HG02678 (cell line): Measurements from ENCODE around the gene FIBIN.
"Not testable (repeated sequence)": the region's sequence is repeated elsewhere in the genome, so short reads cannot be mapped to it uniquely, and the experiment has no call there.

Experiments used
- ATAC-seq: cut with Tn5 transposase; IDR thresholded peaks from one replicate; pipeline ENCODE4 v1.9.1; 2021; ENCODE audit warnings: mild to moderate bottlenecking, moderate library complexity; ENCODE audit not compliant: unreplicated experiment

The FIBIN gene

GRCh38 chr11:26976389-26976788 lies 17.5 kb upstream of the FIBIN start:
- no peak for ATAC-seq

DNA sequence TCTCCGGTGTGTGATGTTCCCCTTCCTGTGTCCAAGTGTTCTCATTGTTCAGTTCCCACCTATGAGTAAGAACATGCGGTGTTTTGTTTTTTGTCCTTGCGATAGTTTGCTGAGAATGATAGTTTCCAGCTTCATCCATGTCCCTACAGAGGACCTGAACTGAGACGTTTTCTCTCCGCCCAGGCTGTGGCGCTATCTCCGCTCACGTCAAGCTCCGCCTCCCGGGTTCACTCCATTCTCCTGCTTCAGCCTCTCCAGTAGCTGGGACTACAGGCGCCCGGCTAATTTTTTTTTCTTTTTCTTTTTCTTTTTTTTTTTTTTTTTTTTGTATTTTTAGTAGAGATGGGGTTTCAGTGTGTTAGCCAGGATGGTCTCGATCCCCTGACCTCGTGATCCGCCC lies 16.7 kb upstream of the FIBIN start:
- ATAC-seq, result not testable (repeated sequence)

GRCh38 chr11:26983645-26984044 lies 10.3 kb upstream of the FIBIN start:
- no peak for ATAC-seq

- no peak for ATAC-seq
Measured at GRCh38 chr11:26985470-26985869, 8.4 kb upstream of the FIBIN start.

DNA sequence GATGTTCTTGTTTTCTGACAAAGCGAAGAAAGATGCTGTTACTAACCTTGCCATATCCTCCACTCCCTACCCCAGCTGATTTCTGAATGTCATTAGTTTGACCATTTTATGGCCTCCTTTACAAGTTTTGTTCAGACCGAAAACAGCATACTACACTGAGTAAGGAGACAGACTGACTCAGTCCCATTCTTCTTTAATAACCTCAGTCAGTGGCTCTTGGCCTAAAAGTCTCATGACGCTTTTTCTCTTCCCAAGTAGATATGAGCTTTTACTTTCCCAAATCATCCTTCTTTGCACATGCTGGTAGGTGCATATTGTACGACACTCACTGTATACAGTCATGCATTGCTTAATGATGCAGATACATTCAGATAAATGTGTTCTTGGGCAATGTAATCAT lies 8.0 kb upstream of the FIBIN start:
- ATAC-seq, result no peak

- no peak for ATAC-seq
Measured at GRCh38 chr11:26987272-26987671, 6.6 kb upstream of the FIBIN start.

- no peak for ATAC-seq
Measured at GRCh38 chr11:26987731-26988130, 6.2 kb upstream of the FIBIN start.

DNA sequence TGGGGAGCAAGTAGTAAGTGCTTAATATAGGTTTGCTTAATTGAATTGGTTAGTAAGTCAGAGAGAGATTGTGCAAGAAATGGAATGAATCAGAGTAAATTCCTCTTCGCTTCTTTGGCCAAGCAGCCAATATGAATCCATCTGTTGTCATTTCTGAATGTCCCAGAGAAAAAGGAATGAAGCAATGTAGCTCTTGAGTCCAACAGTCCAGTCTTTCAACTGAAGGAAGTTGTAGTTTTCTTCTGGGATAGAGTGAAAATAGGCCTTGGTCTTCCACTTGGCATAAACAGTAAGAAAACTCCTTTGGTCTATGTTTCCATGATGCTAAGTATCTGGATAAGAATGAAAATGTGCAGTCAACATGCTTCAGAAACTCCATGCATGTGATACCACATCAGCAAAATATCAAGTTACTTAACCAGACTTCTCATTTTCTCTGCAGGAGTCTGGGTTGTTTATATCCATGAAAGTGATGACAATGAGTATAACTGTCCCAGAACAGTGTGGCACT lies 1.8 kb upstream of the FIBIN start:
- ATAC-seq, result no peak

DNA sequence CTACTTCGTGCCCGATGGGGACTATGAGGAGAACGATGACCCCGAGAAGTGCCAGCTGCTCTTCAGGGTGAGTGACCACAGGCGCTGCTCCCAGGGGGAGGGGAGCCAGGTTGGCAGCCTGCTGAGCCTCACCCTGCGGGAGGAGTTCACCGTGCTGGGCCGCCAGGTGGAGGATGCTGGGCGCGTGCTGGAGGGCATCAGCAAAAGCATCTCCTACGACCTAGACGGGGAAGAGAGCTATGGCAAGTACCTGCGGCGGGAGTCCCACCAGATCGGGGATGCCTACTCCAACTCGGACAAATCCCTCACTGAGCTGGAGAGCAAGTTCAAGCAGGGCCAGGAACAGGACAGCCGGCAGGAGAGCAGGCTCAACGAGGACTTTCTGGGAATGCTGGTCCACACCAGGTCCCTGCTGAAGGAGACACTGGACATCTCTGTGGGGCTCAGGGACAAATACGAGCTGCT lies 751 bp downstream of the FIBIN start:
- ATAC-seq, result no peak

GRCh38 chr11:26995701-26996460 lies 2.0 kb downstream of the FIBIN start:
- no peak for ATAC-seq

GRCh38 chr11:26997378-26997777 lies 3.5 kb downstream of the FIBIN start:
- ATAC-seq, result no peak

DNA sequence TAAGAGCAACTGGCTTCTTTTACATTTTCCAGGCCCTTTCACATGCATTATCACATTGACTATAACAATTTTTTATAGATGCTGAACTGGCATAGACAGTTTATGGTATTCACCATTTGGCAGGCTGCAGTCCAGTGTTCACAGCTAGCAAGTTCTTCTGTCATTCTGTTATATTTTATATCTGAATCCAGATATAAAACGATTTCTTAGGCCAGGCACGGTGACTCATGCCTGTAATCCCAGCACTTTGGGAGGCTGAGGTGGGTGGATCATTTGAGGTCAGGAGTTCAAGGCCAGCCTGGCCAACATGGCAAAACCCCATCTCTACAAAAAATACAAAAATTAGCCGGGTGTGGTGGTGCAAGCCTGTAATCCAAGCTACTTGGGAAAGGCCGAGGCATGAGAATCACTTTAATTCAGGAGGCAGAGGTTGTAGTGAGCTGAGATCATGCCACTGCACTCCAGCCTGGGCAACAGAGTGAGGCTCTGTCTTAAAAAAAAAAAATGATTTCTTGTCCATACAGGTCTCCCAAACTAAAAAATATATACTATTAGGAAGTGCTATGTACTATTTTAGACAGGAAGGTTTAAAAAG lies 7.3 kb downstream of the FIBIN start:
- not testable (repeated sequence) for ATAC-seq

GRCh38 chr11:27002431-27002830 lies 8.5 kb downstream of the FIBIN start:
- no peak for ATAC-seq

- no peak for ATAC-seq
Measured at GRCh38 chr11:27002838-27003237, 8.9 kb downstream of the FIBIN start.

GRCh38 chr11:27004103-27004502 lies 10.2 kb downstream of the FIBIN start:
- no peak for ATAC-seq

GRCh38 chr11:27008811-27009535 lies 15.1 kb downstream of the FIBIN start:
- no peak for ATAC-seq

- ATAC-seq, result no peak
Measured at GRCh38 chr11:27011560-27012233, 17.8 kb downstream of the FIBIN start.

DNA sequence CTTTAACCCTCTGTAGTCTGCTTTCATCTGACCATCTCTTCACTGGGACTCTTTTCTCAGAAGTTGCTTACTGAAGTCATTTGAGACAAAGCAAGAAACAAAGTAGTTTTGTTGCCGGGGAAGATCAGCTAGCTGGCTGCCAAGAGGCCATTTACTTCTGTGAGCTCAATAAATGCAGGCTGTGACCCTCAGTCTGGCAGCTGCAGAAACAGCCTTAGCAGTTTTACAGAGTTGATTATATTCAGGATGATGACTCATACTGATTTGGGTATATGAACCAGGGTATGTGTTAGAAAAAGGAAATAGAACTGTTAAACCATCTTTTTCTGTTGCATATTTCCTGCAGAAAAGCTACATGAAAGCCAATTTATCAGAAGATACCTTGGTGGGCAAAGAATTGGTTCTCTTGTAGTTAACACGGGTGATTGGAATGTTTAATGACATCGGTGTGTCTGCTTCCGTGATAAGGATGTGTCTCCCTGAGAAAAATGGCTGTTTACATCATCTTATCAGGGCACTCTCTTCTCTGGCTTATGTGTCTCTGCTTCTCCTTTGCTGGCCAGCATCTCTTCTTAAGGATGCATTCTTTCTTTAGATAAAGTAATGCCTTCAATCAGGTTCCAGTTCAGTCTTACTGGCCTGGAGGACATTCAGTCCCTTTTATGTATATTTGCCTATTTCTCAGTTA lies 18.5 kb downstream of the FIBIN start:
- no peak for ATAC-seq

- ATAC-seq, result no peak
Measured at GRCh38 chr11:27013781-27014361, 20.0 kb downstream of the FIBIN start.

- no peak for ATAC-seq
Measured at GRCh38 chr11:27018902-27019529, 25.1 kb downstream of the FIBIN start.
